Panc1 (cell line): ENCODE results near the gene KCNMA1. TPM values are rescaled to one million over a fixed set of nuclear protein-coding genes. Genes with fewer than 3 reads are reported as not detected.

ENCODE experiments used
- ATAC-seq: fragments of 200-7000 bp; cut with Tn5 transposase; 2 replicates; pipeline ENCODE4 v1.9.1; 2020; ENCODE audit warnings: mild to moderate bottlenecking, moderate library complexity
- BruUV-seq: library from RNA; stranded (reverse); fragments of 400-500 nt; replicated peaks from 2 replicates; lab custom pipeline; 2021; lab: Mats Ljungman, UMichigan
- CTCF ChIA-PET: fragments of 300-600 bp; sonication (Branson Sonifier 250); formaldehyde crosslinking; loops from one replicate; lab custom pipeline; 2022; ENCODE audit warnings: antibody characterized with exemption; lab: Charles Lee
- POLR2A ChIA-PET: fragments of 300-600 bp; sonication (Branson Sonifier 250); formaldehyde crosslinking; loops from one replicate; lab custom pipeline; 2022; ENCODE audit warnings: antibody characterized with exemption; lab: Charles Lee
- DNase-seq: peaks from one replicate; pipeline ENCODE4 v3.0.0-alpha.2; 2010; ENCODE audit warnings: low read depth, low spot score
- H3K27ac ChIP-seq: 2 replicates; pipeline ENCODE4 v1.5.1; 2011; ENCODE audit warnings: mild to moderate bottlenecking, low read length, inconsistent platforms
- H3K27me3 ChIP-seq: fragments of 200-500 bp; sonication (Bioruptor generic); 2 replicates; pipeline ENCODE4 v1.6.0; 2014; ENCODE audit warnings: low read length, inconsistent platforms; ENCODE audit not compliant: control insufficient read depth, insufficient read depth
- H3K36me3 ChIP-seq: fragments of 200-500 bp; sonication (Bioruptor generic); 2 replicates; pipeline ENCODE4 v1.5.1; 2014; ENCODE audit warnings: inconsistent platforms, mild to moderate bottlenecking, low read length, moderate library complexity; ENCODE audit not compliant: control insufficient read depth, insufficient read depth
- H3K4me1 ChIP-seq: 2 replicates; pipeline ENCODE4 v1.5.1; 2011; ENCODE audit warnings: inconsistent platforms, mild to moderate bottlenecking, low read length, moderate library complexity; ENCODE audit not compliant: control insufficient read depth, insufficient read depth
- H3K4me3 ChIP-seq, 2 experiments: 2 replicates each; pipeline ENCODE4 v1.5.1; 2011 to 2012; ENCODE audit warnings: low read depth in 2 of 2, low read length in 2 of 2, mild to moderate bottlenecking in 2 of 2, inconsistent platforms in 1 of 2, moderate library complexity in 1 of 2
- H3K9me3 ChIP-seq: fragments of 200-500 bp; sonication (Bioruptor generic); 2 replicates; pipeline ENCODE4 v1.5.1; 2014; ENCODE audit warnings: low read depth, mild to moderate bottlenecking, inconsistent platforms, low read length, moderate library complexity; ENCODE audit not compliant: control insufficient read depth, insufficient read depth
- POLR2AphosphoS5 ChIP-seq: IDR thresholded peaks from 2 replicates; pipeline ENCODE4 v1.6.1; 2012; ENCODE audit warnings: mild to moderate bottlenecking, low read depth, low read length, moderate library complexity
- SIN3A ChIP-seq: IDR thresholded peaks from 2 replicates; pipeline ENCODE4 v1.6.1; 2012; ENCODE audit warnings: low read depth, mild to moderate bottlenecking, low read length, moderate library complexity, borderline replicate concordance; ENCODE audit not compliant: insufficient read depth
- TCF7L2 ChIP-seq: IDR thresholded peaks from 2 replicates; pipeline ENCODE4 v1.6.1; 2011; ENCODE audit warnings: mild to moderate bottlenecking, low read depth, low read length, inconsistent platforms
- in situ Hi-C: cut with HindIII; loops from 2 replicates; pipeline ENCODE4 v1.10.0; 2016; ENCODE audit warnings: low sequenced_read_pairs, low pct_unique_long_range_greater_than_20kb
- intact Hi-C: fragments of 100-400 bp; cut with micrococcal nuclease; formaldehyde crosslinking; loops from one replicate; pipeline ENCODE4 v1.10.0; 2022; ENCODE audit not compliant: unreplicated experiment
- total RNA-seq: library from RNA; stranded (reverse); gene quantifications from one replicate; pipeline ENCODE4 v1.2.1, GENCODE V29; 2021; ENCODE audit not compliant: unreplicated experiment
- TF ChIP-seq, protein P1 (sequence below), 2 experiments: IDR thresholded peaks; 2 replicates each; pipeline ENCODE4 v1.6.1; 2011 to 2012; ENCODE audit warnings: low read depth in 2 of 2, control low read depth in 1 of 2, low read length in 1 of 2, mild to moderate bottlenecking in 1 of 2, moderate library complexity in 1 of 2; ENCODE audit not compliant: insufficient read depth in 1 of 2
- TF ChIP-seq, protein P2 (sequence below): fragments of 450-650 bp; IDR thresholded peaks from 2 replicates; pipeline ENCODE4 v1.5.1; 2017; ENCODE audit warnings: mild to moderate bottlenecking

KCNMA1 gene
- total RNA-seq, 1 experiment from 2014 or later, result 91.9 TPM

DNA sequence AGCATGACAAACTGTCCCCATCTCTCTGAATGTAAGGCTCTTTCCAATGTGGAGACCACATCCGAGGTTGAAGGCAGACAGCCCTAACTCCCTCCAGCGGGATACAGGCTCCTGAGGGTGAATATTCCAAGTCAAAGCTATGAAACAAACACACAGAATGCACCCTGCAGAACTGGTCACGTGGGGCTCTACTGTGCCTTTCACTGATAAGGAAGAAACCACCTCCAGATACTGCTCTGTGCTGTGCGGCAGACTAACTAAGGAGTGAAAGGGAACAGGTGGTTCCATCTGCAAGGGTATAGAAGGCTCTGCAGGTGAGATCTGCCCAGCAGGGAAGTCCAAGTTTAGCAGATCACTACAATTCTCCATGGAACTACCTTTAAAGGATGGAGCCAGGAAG, 534.4 kb downstream of the KCNMA1 start:
- ATAC-seq (no peak), DNase-seq (no peak)
- H3K4me3 ChIP-seq, result no peak overlapping the region
- H3K27ac ChIP-seq, result no peak overlapping the region
- ChIA-PET POLR2A (no interaction called here), CTCF (no interaction called here)
- intact Hi-C loops (no loop called here), in situ Hi-C loops (no loop called here)
- no TSS peak for BruUV-seq
- H3K4me1 ChIP-seq, result no peaks in the 10 kb centered on the region
- H3K36me3 ChIP-seq, result no peaks in the 10 kb centered on the region
- H3K27me3 ChIP-seq, result no peaks in the 10 kb centered on the region
- TF ChIP-seq POLR2AphosphoS5 (no peak), SIN3A (no peak), TCF7L2 (no peak)
- TF ChIP-seq, protein P1, sequence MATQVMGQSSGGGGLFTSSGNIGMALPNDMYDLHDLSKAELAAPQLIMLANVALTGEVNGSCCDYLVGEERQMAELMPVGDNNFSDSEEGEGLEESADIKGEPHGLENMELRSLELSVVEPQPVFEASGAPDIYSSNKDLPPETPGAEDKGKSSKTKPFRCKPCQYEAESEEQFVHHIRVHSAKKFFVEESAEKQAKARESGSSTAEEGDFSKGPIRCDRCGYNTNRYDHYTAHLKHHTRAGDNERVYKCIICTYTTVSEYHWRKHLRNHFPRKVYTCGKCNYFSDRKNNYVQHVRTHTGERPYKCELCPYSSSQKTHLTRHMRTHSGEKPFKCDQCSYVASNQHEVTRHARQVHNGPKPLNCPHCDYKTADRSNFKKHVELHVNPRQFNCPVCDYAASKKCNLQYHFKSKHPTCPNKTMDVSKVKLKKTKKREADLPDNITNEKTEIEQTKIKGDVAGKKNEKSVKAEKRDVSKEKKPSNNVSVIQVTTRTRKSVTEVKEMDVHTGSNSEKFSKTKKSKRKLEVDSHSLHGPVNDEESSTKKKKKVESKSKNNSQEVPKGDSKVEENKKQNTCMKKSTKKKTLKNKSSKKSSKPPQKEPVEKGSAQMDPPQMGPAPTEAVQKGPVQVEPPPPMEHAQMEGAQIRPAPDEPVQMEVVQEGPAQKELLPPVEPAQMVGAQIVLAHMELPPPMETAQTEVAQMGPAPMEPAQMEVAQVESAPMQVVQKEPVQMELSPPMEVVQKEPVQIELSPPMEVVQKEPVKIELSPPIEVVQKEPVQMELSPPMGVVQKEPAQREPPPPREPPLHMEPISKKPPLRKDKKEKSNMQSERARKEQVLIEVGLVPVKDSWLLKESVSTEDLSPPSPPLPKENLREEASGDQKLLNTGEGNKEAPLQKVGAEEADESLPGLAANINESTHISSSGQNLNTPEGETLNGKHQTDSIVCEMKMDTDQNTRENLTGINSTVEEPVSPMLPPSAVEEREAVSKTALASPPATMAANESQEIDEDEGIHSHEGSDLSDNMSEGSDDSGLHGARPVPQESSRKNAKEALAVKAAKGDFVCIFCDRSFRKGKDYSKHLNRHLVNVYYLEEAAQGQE (IDR thresholded peaks at IDR 0.05; ENCODE audit: insufficient read depth in 1 of 2, low read depth in 2 of 2, low read length in 1 of 2), result no peak
- TF ChIP-seq, protein P2, sequence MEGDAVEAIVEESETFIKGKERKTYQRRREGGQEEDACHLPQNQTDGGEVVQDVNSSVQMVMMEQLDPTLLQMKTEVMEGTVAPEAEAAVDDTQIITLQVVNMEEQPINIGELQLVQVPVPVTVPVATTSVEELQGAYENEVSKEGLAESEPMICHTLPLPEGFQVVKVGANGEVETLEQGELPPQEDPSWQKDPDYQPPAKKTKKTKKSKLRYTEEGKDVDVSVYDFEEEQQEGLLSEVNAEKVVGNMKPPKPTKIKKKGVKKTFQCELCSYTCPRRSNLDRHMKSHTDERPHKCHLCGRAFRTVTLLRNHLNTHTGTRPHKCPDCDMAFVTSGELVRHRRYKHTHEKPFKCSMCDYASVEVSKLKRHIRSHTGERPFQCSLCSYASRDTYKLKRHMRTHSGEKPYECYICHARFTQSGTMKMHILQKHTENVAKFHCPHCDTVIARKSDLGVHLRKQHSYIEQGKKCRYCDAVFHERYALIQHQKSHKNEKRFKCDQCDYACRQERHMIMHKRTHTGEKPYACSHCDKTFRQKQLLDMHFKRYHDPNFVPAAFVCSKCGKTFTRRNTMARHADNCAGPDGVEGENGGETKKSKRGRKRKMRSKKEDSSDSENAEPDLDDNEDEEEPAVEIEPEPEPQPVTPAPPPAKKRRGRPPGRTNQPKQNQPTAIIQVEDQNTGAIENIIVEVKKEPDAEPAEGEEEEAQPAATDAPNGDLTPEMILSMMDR, result no peak
- H3K9me3 ChIP-seq, result no peaks in the 10 kb centered on the region

DNA sequence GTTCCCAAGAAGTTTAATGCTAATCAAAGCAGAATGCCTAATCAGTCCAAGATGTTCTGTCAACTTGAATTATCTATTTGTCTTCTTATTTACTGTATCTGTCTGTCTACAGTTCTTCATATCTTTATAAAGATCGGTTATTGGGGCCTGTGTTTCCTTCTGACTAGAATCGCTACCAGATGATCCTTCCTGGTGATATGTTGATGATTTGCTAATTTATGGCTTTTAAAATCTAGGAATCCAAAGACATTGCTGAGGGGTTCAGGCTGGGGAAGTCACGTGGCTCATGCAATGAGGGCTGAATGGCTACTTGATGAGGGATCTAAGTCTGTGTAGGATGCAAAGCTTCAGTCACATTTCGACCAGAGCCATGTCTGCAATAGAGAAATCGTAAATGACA, 536.3 kb downstream of the KCNMA1 start:
- Histone ChIP-seq H3K4me3 (no peak overlapping the region), H3K9me3 (no peaks in the 10 kb centered on the region), H3K36me3 (no peaks in the 10 kb centered on the region), H3K4me1 (no peaks in the 10 kb centered on the region), H3K27me3 (no peaks in the 10 kb centered on the region), H3K27ac (no peak overlapping the region)
- POLR2A ChIA-PET, result no interaction called here
- CTCF ChIA-PET, result no interaction called here
- in situ Hi-C loops, result no loop called here
- no peak for DNase-seq
- no peak for ATAC-seq
- intact Hi-C loops, result no loop called here
- TF ChIP-seq, protein P2, result no peak
- TF ChIP-seq, protein P1 (IDR thresholded peaks at IDR 0.05; ENCODE audit: insufficient read depth in 1 of 2, low read depth in 2 of 2, low read length in 1 of 2), result no peak
- TF ChIP-seq POLR2AphosphoS5, result no peak
- TF ChIP-seq TCF7L2, result no peak
- no peak for TF ChIP-seq SIN3A
- BruUV-seq, result no TSS peak
